Stimulated activated CD4-positive, alpha-beta T cell treated with anti-CD3 and anti-CD28 coated beads, TNF-alpha, amount 100 ng/mL, for 48 hours (primary cell): ENCODE results near the gene FOXF1.
A peak's percentile ranks its signal among the peaks of the same experiment; 100 is the strongest.

ENCODE experiments used
- DNase-seq, 3 donors: peaks; one replicate each; pipeline ENCODE4 v3.0.0-alpha.2; 2020; ENCODE audit warnings: low read depth in 3 of 3

Gene FOXF1

DNA sequence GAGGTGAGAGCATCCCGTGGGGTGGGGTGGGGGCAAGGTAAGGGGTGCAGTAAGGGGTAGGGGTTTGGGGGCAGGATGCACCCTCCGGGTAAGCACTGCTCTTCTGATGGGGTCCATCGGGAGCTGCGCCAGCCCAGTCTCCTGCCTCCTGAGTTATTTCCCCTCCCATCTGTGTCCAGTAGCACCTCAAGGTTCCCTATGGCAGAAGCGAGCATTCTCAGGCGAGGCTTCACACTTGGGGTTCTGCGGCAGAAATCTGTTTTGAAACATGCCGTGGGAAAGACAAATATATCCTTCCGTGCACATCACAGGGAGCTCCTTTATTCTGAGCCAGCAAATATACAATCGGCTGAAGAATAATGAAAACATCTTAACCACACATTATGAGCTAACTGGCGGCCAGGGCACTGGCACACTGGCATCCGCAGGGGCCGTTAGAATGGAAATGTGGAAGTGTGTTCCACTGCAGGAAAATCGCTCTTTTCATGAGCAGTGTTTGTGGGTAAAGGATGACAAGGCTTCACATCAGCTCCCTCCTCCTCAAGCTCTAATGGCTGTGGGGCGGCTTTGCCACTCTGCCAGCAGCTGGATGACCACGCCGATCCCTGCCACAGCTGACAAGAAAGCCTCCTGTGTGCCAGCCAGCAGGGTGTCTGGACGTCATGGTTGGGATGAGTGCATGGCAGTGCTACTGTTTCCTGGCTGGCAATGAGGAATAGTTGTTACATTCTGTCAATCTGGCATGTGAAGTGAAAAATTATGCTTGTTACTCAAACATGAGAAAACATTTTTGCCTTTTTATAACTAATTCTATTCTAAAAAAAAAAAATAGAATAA, 24.7 kb downstream of the FOXF1 start:
- DNase-seq, result no peak

DNA sequence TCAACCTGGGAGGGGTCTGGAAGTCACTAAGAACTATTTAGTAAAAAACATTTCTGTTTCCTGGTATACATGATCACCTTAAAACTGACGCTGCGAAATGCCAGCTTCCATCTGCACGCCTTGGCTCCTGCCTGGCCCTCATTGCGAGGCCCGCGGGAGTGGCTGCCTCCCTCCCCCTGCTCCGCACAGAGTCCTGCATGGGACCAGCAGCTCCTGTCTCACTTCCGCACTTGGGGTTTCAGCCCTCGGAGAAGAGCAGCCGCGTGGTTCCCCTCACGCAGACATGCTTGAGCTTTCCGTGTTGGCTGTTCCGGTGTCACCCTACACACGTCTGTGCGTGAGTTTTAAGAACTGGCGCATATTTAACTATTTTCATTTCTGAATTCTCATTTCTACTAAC, 26.3 kb downstream of the FOXF1 start:
- DNase-seq, result no peak

DNA sequence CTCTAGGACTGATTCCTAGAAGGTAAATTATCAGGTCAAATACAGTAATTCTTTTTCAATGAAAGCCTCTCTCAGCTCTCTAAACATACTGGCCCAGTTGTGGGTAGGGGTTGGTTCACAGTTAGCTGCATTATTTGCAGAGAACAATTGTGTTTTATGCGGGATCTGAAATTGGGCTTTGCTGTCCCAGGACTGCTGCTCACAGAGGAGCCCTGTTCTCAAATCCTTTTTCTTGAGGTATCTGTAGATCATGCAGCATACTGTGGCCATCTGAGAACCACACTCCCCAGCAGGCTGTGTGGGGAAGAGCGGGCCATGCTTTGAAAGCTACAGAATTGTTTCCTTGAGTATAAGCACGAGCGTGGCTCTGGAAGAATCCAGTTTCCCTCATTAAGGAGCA, 27.2 kb downstream of the FOXF1 start:
- DNase-seq, result no peak

DNA sequence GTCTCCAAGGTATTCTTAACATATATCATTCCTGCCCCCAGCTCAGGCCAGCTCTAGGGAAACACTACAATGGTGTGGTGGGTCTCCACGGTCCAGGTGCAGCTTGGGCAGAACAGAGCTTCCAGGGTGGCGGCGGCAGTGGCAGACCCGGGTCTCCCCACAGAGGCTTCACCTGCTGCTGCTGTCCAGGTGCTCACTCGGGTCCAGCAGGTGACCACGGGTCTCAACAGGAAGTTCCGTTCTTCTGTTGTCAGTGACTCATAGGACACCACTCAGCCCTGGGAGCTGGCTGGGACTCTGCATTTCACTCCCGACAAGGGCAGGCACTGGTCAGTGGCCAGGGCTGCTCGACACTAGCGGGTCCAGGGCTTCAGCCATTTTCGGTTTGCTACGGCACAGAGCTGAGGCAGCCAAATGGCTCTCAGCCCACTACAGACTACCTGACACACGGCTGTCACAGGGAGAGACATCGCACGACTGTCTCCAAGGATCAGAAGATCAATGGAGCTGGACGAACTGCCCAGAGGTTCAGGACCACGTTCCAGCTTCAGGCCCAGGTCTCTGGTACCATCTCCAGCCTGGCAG, 28.0 kb downstream of the FOXF1 start:
- no peak for DNase-seq

DNA sequence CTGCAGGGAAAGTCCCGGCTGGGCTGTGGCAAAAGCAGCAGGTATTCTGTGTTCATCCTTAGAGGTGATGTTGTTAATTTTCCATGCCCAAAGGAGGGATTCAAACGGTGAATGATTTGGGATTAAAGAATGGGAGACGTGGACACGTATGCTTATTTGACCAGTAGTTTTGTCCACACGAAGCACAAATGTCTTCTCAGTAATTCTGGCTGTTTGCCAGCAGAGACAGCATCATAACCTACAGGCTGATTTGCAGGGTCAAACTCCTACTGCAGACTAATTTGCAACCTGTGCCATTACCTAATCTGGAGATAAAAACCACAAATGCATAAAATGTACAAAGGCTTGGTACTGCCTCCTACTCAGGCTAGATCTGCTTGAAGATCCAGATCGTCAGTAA, 30.6 kb downstream of the FOXF1 start:
- no peak for DNase-seq

DNA sequence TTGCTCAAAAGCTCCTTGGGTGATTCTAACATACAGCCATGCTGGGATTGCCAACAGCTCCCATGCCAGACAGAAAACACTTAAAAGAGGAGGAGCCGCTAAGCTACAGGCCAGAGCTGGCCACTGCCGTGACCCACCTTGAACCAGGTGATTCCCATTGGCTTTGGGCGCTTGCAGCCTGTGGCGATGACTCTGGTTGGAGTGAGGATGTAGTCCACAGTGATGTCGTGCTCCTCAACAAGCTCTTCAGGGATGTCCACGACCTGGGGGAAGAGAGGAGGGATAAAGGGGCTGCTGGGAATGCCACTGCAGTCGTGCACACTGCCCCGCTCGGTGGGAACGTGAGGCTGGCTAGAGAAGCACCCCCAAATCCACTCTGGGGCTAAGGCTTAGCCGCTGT, 31.2 kb downstream of the FOXF1 start:
- no peak for DNase-seq

DNA sequence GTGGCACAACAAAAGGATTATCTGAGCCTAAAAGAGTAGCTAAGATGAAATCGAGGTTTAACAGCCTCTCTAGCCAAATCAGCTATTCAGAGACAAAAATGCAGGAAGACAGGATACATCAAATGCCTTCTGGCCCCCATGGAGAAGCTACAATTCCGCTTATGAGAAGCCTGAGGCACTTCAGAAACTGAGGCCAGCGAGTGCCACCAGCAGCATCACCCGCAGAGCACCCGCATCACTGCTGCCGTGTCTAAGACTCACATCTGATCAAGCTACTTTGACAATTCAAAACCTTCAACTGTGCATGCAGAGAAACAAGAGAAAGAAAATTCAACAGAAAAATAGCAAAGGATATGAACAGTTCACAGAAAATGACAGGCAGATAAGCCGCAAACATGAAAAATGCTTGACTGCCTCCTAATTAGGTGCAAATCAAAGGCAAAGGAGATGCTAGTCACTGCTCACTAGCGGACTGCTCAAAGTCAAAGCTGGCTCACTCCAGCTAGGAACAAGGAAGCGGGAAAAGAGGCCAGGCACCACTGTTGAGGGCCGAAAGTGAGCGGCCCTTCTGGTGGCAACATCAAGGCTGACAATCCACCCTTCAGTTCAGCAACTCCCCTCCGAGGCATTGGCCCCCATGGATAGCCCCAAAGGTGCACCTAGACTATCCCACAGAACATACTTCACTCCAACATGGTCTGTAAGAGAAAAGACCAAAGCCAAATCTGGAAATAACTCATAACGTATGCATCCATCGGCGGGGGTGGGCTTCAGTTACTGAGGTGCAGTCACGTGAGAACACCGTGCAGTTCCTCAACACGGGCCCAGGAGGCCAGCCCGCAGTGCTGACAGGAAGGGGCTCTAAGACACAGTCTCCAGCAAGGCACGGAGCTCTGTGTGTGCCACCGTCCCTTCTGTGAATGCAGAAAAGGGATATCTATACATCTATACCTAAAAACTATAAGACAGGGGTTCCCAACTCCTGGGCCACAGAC, 32.7 kb downstream of the FOXF1 start:
- no peak for DNase-seq

DNA sequence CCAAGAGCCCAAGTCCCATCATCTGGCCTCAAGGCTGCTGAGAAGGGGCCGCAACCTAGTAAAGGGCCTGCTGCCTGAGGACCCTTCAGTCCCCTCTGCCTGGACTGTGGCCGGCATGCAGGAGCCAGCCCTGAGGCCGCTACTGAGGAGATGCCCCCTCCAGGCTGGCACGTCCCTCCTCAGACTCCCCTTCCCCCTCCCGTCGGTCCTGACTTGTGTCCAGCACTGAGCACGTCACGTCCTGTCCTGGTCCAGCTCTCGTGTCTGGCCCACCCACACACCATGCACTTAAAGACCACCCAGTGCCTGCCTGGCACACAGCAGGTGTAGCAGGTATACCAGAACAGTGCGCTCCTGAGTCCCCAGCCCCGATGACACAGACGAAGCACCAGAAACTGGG, 35.2 kb downstream of the FOXF1 start:
- DNase-seq, result no peak

DNA sequence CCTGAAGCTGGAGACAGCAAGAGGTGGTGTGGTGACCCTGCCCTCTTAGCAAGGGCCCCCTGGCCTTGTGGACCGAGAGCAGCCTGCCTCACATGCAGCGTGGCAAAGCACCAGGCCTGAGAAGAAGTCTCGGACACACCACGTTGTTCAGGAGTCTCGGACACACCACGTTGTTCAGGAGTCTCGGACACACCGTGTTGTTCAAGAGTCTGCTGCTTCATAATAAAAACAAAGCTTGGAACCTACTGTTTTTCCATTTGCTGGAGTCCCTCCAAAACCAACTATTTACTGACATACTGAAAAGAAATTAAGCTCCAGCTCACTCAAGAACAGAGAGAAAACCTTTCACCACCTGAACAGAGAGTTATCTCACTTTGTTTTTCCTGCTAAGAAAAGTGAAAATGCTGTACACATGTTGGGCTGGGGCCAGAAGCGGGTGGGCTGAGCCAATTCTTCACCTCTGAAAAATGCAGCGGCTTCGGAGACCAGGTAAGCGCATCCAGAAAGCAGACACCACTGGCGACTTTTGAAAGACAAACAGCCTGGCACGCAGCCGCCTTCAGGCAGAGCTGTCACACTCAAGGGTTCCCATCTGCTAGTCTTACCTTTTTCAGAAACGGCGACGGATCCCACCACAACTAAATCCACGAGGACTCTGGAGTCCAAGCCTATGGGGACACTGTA, 35.8 kb downstream of the FOXF1 start:
- no peak for DNase-seq

DNA sequence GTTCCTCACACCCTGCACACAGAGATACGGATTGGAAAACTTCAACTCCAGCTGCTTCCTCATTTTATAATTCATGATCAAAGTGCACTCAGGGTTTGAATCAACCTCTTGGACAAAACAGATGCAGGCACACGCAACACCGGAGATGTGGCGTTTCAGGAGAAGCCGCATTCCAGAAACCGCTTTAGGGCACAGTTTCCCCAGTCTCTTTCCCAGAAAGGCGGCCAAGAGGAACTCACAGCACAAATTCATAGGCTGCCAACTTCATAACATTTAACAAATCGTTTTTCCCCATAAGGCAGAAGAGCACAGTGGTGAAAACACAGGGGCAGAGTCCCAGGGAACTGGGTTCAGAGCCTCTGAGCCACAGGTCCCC, 36.3 kb downstream of the FOXF1 start:
- no peak for DNase-seq

DNA sequence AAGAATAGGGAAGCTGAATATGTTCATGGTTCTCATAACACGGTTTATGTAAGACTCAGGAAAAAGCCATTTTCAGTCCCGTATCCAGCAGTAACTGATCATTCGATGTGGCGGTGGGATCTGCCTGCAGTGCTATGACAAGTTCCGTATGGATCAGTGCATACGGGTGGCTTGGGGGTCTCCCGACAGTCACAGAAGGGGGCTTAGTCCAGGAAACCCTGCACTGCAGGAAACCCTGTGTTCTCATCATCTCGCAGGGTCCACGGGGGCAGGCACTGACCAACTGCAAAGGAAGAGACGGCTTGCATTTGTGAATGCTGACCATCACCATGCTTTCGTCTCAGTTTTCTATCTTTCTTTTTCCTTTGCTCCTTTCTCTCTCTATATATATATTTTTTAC, 37.0 kb downstream of the FOXF1 start:
- DNase-seq, result no peak

DNA sequence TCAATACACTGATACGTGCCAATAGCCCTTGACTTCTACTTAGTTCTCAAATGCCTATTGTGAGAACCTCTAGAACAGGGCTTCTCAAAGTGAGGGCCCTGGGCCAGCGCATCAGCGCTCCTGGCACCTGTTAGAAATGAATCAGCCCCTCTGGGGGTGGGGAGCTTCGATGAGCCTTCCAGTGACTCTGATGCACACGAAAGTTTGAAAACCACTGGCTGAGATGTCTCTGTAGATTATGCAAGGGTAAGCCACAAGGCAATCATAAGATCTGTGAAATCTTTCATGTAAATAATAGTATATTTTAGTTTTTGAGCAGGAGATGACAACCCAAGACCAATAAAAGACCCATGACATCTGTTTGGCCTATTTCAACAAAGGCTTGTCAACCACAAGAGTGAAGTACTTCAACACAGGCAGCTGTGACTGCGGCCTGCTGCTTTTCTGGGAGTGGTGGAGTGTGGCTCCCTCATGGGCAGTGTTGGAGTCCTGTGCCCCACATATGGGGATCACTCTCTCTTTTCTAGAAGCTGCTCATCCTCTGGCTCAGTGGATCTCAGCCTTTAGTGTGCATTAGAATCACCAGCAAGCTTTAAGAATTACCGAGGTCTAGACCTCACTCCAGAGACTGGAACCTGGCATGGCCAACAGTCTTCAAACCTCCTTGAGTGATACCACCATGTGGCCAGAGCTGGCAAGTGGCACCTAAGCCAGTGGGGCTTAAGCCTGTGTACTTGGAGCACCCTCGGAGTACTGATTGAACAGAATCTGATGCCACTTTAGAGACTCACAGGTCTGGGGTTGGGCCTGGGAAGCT, 39.0 kb downstream of the FOXF1 start:
- DNase-seq, result no peak

DNA sequence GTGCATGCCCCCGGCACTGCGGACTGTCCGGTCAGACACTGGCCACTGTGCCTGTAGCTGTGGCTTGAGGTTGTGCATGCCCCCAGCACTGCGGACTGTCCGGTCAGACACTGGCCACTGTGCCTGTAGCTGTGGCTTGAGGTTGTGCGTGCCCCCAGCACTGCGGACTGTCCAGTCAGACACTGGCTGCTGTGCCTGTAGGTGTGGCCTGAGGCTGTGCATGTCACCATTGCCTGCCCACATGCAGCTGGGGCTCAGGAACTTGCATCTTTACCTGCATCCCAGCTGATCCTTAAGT, 39.5 kb downstream of the FOXF1 start:
- DNase-seq, result no peak

DNA sequence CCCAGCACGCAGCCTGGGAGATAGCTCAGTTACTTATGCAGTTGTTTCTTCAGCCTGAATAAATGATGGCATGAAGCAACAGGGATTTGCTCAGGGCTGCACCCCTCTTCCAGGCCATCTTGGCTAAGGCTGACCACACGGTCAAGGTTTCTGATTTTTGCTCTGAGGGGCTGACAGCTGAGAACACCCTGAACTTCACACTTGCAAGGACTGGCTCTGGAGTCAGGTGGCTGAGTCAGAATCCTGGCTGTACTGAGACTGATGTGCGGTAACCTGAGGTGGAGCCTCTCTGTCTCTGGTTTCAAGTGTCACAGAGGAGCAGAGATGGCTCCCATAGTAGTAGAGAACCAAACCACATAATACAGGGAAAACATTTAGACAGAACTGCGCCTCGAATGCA, 40.0 kb downstream of the FOXF1 start:
- no peak for DNase-seq

DNA sequence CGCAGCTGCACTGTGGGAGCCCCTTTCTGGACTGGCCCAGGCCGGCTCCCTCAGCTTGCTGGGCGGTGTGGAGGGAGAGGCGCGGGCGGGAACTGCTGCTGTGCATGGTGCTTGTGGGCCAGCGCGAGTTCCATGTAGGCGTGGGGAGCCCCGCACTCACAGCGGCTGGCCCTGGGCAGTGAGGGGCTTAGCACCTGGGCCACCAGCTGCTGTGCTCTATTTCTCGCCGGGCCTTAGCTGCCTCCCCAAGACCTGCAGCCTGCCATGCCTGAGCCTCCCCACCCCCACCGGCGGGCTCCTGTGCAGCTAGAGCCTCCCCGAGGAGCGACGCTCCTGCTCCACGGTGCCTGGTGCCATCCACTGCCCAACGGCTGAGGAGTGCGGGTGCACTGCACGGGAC, 43.0 kb downstream of the FOXF1 start:
- no peak for DNase-seq

DNA sequence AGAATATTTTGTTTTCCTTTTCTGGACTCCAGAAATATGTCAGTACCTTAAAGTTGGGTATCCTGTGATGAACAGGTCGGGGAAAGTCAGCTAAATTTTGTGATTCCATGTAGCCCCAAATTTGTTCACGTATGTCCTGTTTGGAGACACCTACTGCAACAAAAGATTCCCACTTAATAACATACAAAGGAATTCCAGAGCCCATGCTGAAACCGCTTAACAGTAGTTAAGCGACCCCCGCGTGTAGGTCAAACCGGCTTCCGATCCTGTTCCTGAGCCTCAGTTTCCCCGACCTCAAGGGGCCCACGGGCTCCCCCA, 44.2 kb downstream of the FOXF1 start:
- DNase-seq, result no peak

DNA sequence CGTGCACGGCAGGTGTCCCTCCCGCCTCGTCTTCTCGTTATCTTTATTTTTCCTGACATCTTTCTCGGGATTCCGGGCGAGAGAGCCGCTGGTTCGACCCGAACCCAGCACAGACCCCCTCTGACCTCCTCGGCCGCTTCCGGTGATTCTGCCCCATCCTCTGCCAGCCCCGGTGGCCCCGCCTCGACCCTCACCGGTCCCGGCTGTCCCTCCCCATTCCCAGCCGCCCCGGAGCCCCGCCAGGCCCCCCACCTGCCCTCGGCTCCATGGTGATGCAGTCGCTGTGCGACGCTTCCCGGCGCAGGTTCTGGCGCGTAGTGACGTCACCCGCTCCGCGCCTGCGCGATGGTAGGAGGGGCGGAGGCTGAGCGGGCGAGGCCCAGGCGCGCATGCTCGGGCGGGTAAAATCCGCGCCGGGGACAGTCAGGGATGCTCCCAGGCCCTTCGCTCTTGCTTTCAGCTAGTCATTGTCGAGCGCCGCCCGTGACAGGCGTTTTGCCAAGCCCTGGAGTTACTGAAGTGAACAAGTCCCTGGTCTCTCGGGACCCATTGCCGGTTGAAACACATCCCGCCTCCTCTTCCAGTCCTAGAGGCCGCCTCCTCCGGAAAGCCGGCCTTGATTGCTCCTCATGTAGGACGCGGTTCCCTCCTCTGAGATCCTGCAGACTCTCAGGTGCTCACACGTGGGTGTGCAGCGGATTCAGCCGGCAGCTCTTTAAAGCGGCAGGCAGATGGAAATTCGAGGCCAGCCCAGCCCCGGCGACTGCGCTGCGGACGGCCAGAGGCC, 44.8 kb downstream of the FOXF1 start, which contains the start of gene MTHFSD:
Gene MTHFSD (minus strand): TSS at position 319 of the 787 bp plus-strand sequence. CDS start 51 bp downstream, at position 268.
- DNase-seq, result peak; percentile 89 to 92 (median 90)

DNA sequence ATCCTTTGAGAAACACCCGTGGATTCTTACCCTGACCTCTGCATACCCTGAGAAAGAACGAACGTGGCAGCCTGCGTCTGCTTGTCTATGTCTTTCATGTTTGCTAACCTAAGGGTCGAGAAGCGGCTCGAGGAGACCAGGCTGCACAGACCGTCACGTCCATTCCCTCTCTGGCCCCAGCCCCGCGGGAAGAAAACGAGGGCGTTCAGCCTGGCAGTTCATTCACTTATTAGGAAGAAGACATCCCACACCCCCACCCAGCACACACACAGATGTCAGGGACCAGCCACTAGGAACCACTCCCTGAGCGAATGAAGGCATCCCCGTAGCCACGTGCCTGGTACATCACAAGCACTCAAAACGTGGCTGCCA, 45.4 kb downstream of the FOXF1 start:
- no peak for DNase-seq

DNA sequence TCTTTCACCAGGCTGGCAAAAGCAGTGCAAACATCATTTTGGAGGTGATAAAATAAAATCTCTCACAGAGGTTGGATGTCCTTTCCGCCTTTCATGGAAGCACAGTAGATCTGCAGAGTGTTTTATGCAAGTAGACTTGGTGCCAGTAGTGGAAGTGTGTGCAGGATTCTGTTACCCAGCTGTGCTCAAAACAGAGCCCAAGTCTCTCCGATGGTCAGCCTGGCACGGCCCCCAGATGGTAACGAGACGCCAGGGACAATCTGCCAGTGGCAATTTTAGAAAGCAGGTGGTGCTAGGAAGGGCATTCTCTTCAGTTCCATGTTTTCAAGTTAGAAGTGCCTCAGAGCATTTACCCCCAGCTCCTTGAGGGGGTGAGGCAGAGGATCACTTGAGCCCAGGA, 46.2 kb downstream of the FOXF1 start:
- no peak for DNase-seq

DNA sequence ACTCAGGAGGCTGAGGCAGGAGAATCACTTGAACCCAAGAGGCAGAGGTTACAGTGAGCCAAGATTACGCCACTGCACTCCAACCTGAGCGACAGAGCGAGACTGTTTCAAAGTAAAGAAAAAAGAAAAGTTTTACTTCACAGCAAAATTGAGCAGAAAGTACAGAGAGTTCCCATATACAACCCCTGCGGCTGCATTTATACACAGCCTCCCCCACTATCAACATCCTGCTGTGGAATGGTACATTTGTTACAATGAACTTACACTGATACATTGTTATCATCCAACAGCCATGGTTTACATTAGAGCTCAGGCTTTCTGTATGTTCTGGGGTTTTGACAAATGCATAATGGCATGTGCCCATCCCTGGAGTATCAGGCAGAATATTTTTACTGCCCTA, 47.3 kb downstream of the FOXF1 start:
- DNase-seq, result no peak
